Neuronal stem cell (in vitro differentiated cells): ENCODE data around the gene GABBR2.

Source experiments
- DNase-seq: peaks from one replicate; pipeline ENCODE4 v3.0.0-alpha.2; 2013; ENCODE audit warnings: low spot score
- H2AFZ ChIP-seq: one replicate; pipeline ENCODE4 v1.6.1; 2013; ENCODE audit warnings: mild to moderate bottlenecking, low read length, inconsistent platforms
- H2AK5ac ChIP-seq: 2 replicates; pipeline ENCODE4 v1.6.1; 2013; ENCODE audit warnings: low read depth, mild to moderate bottlenecking, inconsistent platforms, low read length, moderate library complexity, mixed read lengths
- H2BK120ac ChIP-seq: 2 replicates; pipeline ENCODE4 v1.6.1; 2013; ENCODE audit warnings: low read depth, mild to moderate bottlenecking, inconsistent platforms, low read length, moderate library complexity, mixed read lengths
- H2BK12ac ChIP-seq: one replicate; pipeline ENCODE4 v1.6.1; 2013; ENCODE audit warnings: low read length, inconsistent platforms
- H2BK15ac ChIP-seq: 2 replicates; pipeline ENCODE4 v1.6.1; 2013; ENCODE audit warnings: mild to moderate bottlenecking, low read length, inconsistent platforms, mixed read lengths
- H2BK5ac ChIP-seq: one replicate; pipeline ENCODE4 v1.6.1; 2013; ENCODE audit warnings: inconsistent platforms, mild to moderate bottlenecking, low read length, moderate library complexity
- H3K14ac ChIP-seq: one replicate; pipeline ENCODE4 v1.6.1; 2013; ENCODE audit warnings: low read length, inconsistent platforms
- H3K18ac ChIP-seq: 2 replicates; pipeline ENCODE4 v1.6.1; 2013; ENCODE audit warnings: low read length, inconsistent platforms
- H3K23ac ChIP-seq: 2 replicates; pipeline ENCODE4 v1.6.1; 2013; ENCODE audit warnings: low read depth, mild to moderate bottlenecking, mixed read lengths, low read length, inconsistent platforms; ENCODE audit not compliant: poor library complexity
- H3K27ac ChIP-seq: replicated peaks from 3 replicates; pipeline ENCODE4 v1.5.1; 2013; ENCODE audit warnings: low read length, inconsistent platforms
- H3K27me3 ChIP-seq, 3 experiments: 2 replicates each; pipeline ENCODE4 v1.6.1; 2013; ENCODE audit warnings: low read length in 3 of 3, mild to moderate bottlenecking in 2 of 3, inconsistent platforms in 1 of 3, low read depth in 1 of 3, mixed read lengths in 1 of 3, moderate library complexity in 1 of 3; ENCODE audit not compliant: control insufficient read depth in 3 of 3, insufficient read depth in 3 of 3
- H3K36me3 ChIP-seq, 2 donors: replicated peaks in 1 of 2; 2 replicates each; pipeline ENCODE4 v1.6.1; 2013; ENCODE audit warnings: low read length in 2 of 2; ENCODE audit not compliant: control insufficient read depth in 2 of 2, insufficient read depth in 2 of 2
- H3K4ac ChIP-seq: 2 replicates; pipeline ENCODE4 v1.6.1; 2013; ENCODE audit warnings: inconsistent platforms, mild to moderate bottlenecking, low read length, moderate library complexity
- H3K4me1 ChIP-seq, 2 donors: 1 replicate in 1 of 2; 2 replicates in 1 of 2; pipeline ENCODE4 v1.6.1; 2013; ENCODE audit warnings: low read length in 2 of 2, low read depth in 1 of 2; ENCODE audit not compliant: control insufficient read depth in 2 of 2, insufficient read depth in 1 of 2
- H3K4me2 ChIP-seq: one replicate; pipeline ENCODE4 v1.6.1; 2013; ENCODE audit warnings: mild to moderate bottlenecking, low read length, inconsistent platforms; ENCODE audit not compliant: insufficient read depth, poor library complexity, severe bottlenecking
- H3K4me3 ChIP-seq, 2 donors: 2 replicates each; pipeline ENCODE4 v1.5.1; 2013; ENCODE audit warnings: low read length in 2 of 2, mild to moderate bottlenecking in 2 of 2, inconsistent platforms in 1 of 2, moderate library complexity in 1 of 2
- H3K79me1 ChIP-seq: one replicate; pipeline ENCODE4 v1.6.1; 2013; ENCODE audit warnings: low read depth, mild to moderate bottlenecking, inconsistent platforms, low read length, moderate library complexity
- H3K9ac ChIP-seq: one replicate; pipeline ENCODE4 v1.6.1; 2013; ENCODE audit warnings: mild to moderate bottlenecking, low read depth, low read length, inconsistent platforms; ENCODE audit not compliant: poor library complexity
- H3K9me3 ChIP-seq, 2 donors: replicated peaks in 1 of 2; 2 replicates each; pipeline versions ENCODE3 to v1.6.1; 2013; ENCODE audit warnings: low read length in 2 of 2, mild to moderate bottlenecking in 2 of 2, inconsistent platforms in 1 of 2, low read depth in 1 of 2, mixed read lengths in 1 of 2, moderate library complexity in 1 of 2; ENCODE audit not compliant: control insufficient read depth in 2 of 2, insufficient read depth in 1 of 2
- H4K8ac ChIP-seq: one replicate; pipeline ENCODE4 v1.6.1; 2013; ENCODE audit warnings: low read depth, mild to moderate bottlenecking, inconsistent platforms, low read length, moderate library complexity
- H4K91ac ChIP-seq: one replicate; pipeline ENCODE4 v1.6.1; 2013; ENCODE audit warnings: low read length, low read depth, mild to moderate bottlenecking, inconsistent platforms; ENCODE audit not compliant: poor library complexity
- WGBS, 2 donors: extraction: QIAGEN DNeasy Blood & Tissue Kit; methylation state at CpG; one replicate each; pipeline ENCODE4 v1.1.7; 2013; ENCODE audit warnings: missing lambda C conversion rate in 2 of 2, mixed read lengths in 1 of 2; ENCODE audit not compliant: insufficient read length in 2 of 2, insufficient replicate concordance in 1 of 2; ENCODE audit errors: extremely low coverage in 2 of 2; 5-methylcytosine and 5-hydroxymethylcytosine counted together

The GABBR2 gene

DNA sequence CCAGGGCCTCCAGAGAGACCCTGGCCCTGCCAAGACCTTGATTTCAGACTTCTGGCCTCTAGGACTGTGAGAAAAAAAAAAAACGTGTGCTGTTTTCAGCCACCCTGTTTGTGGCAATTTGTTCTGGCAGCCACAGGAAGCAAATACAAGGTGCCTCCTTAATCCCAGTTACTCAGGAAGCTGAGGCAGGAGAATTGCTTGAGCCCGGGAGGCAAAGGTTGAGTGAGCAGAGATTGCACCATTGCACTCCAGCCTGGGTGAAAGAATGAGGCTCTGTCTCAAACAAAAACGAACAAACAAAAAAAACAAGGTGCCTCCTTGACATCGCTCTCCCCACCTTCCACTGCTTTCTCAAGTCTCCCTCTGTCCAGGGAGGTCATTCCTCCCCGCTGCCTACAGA is 98.0 kb downstream of the GABBR2 start:
- Histone ChIP-seq H3K18ac (peak overlapping the region; percentile 85), H3K27ac (no peak overlapping the region), H3K14ac (no peak overlapping the region), H4K8ac (no peak overlapping the region), H3K4me2 (no peak overlapping the region), H2BK15ac (no peak overlapping the region), H3K9ac (no peak overlapping the region), H2BK120ac (no peak overlapping the region), H3K23ac (no peak overlapping the region), H4K91ac (no peak overlapping the region), H3K4me3 (no peak overlapping the region), H3K4me1 (peaks cover 0 to 3% of the 10 kb centered on the region in 2 donors), H3K27me3 (peaks cover 0 to 3% (median 0%) of the 10 kb centered on the region in 3 experiments), H2BK5ac (no peak overlapping the region), H2AK5ac (no peak overlapping the region), H3K9me3 (peaks cover 0 to 2% of the 10 kb centered on the region in 2 donors), H2BK12ac (no peak overlapping the region), H2AFZ (no peak overlapping the region), H3K79me1 (no peaks in the 10 kb centered on the region), H3K4ac (no peak overlapping the region), H3K36me3 (no peaks in the 10 kb centered on the region)
- no peak for DNase-seq
- WGBS, 2 donors: no CpG with 5 or more reads among the region's 5 CpGs

DNA sequence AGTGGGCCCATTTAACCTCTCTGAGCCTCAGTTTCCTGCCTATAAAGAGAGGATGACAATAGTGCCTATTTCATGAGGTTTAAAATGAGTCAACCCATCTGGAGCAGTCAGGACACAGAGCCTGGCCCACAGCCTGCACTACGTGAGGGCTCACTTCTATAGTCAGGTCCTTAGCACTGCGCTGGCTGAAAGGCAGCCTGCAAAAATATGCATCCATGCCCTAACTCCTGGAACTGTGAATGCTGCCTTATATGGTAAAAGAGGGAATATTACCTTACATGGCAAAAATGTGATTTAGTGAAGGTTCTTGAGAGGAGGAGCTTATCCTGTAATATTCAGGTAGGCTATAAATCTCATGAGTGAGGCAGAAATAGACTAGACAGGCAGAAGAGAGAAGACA is 98.5 kb downstream of the GABBR2 start:
- Histone ChIP-seq H2BK12ac (no peak overlapping the region), H3K4me3 (no peak overlapping the region), H4K91ac (no peak overlapping the region), H3K18ac (no peak overlapping the region), H2AK5ac (peak overlapping the region; percentile 20), H3K4me2 (no peak overlapping the region), H3K79me1 (no peaks in the 10 kb centered on the region), H3K36me3 (no peaks in the 10 kb centered on the region), H3K27ac (no peak overlapping the region), H2BK15ac (no peak overlapping the region), H3K4ac (no peak overlapping the region), H3K27me3 (peaks cover 0 to 3% (median 0%) of the 10 kb centered on the region in 3 experiments), H2BK5ac (no peak overlapping the region), H2BK120ac (no peak overlapping the region), H3K9me3 (peaks cover 0 to 2% of the 10 kb centered on the region in 2 donors), H3K4me1 (peaks cover 0 to 3% of the 10 kb centered on the region in 2 donors), H4K8ac (no peak overlapping the region), H3K23ac (no peak overlapping the region), H3K9ac (no peak overlapping the region), H3K14ac (no peak overlapping the region), H2AFZ (no peak overlapping the region)
- no CpG with 5 or more reads among the region's 2 CpGs for WGBS, 2 donors
- DNase-seq: no peak

DNA sequence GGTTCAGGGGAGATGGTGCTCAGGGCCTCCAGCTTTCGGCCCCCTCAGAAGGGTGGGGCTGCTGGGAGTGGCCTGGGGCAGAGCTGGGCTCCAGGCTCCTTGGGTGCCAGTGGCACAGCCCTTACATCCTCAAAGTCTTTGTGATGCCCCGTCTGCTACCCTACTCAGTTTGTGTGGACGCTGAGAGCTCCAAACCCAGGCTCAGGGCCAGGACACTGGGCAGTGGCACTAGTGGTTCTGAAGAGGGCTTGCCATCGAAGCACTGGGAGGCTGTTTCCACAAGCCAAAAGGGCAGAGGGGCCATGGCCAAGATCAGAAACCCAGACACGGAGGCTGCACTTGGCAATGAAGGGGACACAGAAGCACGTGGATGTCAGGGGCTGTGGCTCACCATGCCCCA is 99.1 kb downstream of the GABBR2 start:
- H2AK5ac ChIP-seq: peak overlapping the region; percentile 20
- no peak overlapping the region for H2AFZ ChIP-seq
- no peak overlapping the region for H4K8ac ChIP-seq
- H3K4ac ChIP-seq: no peak overlapping the region
- no peak overlapping the region for H3K27ac ChIP-seq
- WGBS, 2 donors: no CpG with 5 or more reads among the region's 6 CpGs
- H2BK5ac ChIP-seq: no peak overlapping the region
- peak overlapping the region; percentile 52 for H3K18ac ChIP-seq
- DNase-seq: no peak
- H2BK15ac ChIP-seq: no peak overlapping the region
- H3K4me3 ChIP-seq: no peak overlapping the region
- no peak overlapping the region for H4K91ac ChIP-seq
- H3K79me1 ChIP-seq: no peaks in the 10 kb centered on the region
- H3K4me1 ChIP-seq: peaks cover 0 to 3% of the 10 kb centered on the region in 2 donors
- peaks cover 0 to 2% of the 10 kb centered on the region in 2 donors for H3K9me3 ChIP-seq
- no peak overlapping the region for H3K4me2 ChIP-seq
- no peak overlapping the region for H2BK120ac ChIP-seq
- H3K9ac ChIP-seq: peak overlapping the region; percentile 9
- H3K14ac ChIP-seq: no peak overlapping the region
- no peaks in the 10 kb centered on the region for H3K36me3 ChIP-seq
- H3K23ac ChIP-seq: no peak overlapping the region
- peaks cover 0 to 3% (median 0%) of the 10 kb centered on the region in 3 experiments for H3K27me3 ChIP-seq
- H2BK12ac ChIP-seq: no peak overlapping the region

DNA sequence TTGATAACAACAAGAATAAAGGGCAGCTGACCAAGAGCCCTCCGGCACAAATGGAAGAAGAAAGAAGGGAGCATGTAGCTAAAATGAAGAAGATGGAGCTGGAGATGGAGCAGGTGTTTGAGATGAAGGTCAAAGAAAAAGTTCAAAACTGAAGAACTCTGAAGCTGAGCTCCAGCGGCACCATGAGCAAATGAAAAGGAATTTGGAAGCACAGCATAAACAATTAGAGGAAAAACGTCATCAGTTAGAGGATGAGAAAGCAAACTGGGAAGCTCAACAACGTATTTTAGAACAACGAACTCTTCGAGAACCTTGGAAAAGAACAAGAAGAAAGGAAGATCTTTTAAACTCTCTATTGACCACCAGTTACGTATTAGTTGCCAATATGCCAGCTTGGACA is 100.9 kb downstream of the GABBR2 start:
- Histone ChIP-seq H3K9me3 (peaks cover 0 to 2% of the 10 kb centered on the region in 2 donors), H3K4me2 (no peak overlapping the region), H3K4me3 (no peak overlapping the region), H3K4ac (no peak overlapping the region), H2AFZ (no peak overlapping the region), H2AK5ac (no peak overlapping the region), H3K14ac (no peak overlapping the region), H4K8ac (no peak overlapping the region), H2BK15ac (no peak overlapping the region), H3K27ac (no peak overlapping the region), H3K79me1 (no peaks in the 10 kb centered on the region), H2BK12ac (no peak overlapping the region), H2BK5ac (no peak overlapping the region), H3K36me3 (no peaks in the 10 kb centered on the region), H3K9ac (no peak overlapping the region), H3K18ac (no peak overlapping the region), H3K4me1 (peaks cover 0 to 3% of the 10 kb centered on the region in 2 donors), H3K27me3 (peaks cover 0 to 3% (median 0%) of the 10 kb centered on the region in 3 experiments), H4K91ac (no peak overlapping the region), H3K23ac (no peak overlapping the region), H2BK120ac (no peak overlapping the region)
- no peak for DNase-seq
- WGBS, 2 donors: no CpG with 5 or more reads among the region's 7 CpGs
